ENCODE data around the gene CRACR2A.

CRACR2A gene

GRCh38 chr12:3661028-3661427 lies 91.9 kb downstream of the CRACR2A start:
- no peak overlapping the region for H3K4me3 ChIP-seq (replicated peaks; ENCODE audit: insufficient read depth, low read length)
- DNase-seq (ENCODE audit: low read depth in 1 of 2, low spot score in 1 of 2) = no peak
- TF ChIP-seq REST (IDR thresholded peaks at IDR 0.05; ENCODE audit: insufficient replicate concordance, low read depth) (no peak), GABPA (IDR thresholded peaks at IDR 0.05; ENCODE audit: low read depth) (no peak), POLR2AphosphoS5 (IDR thresholded peaks at IDR 0.05; ENCODE audit: low read depth) (no peak), CTCF (IDR thresholded peaks at IDR 0.05; ENCODE audit: insufficient read depth, low read length) (no peak), SPI1 (IDR thresholded peaks at IDR 0.05; ENCODE audit: borderline replicate concordance, low read depth) (no peak)
- H3K27me3 ChIP-seq (ENCODE audit: insufficient read depth, poor library complexity, severe bottlenecking) = no peaks in the 10 kb centered on the region
- H3K27ac ChIP-seq (replicated peaks) = no peak overlapping the region

- H3K27ac ChIP-seq (replicated peaks) = no peak overlapping the region
- H3K4me3 ChIP-seq (replicated peaks; ENCODE audit: insufficient read depth, low read length) = no peak overlapping the region
- TF ChIP-seq REST (IDR thresholded peaks at IDR 0.05; ENCODE audit: insufficient replicate concordance, low read depth) (no peak), CTCF (IDR thresholded peaks at IDR 0.05; ENCODE audit: insufficient read depth, low read length) (peak; percentile 35)
- DNase-seq (ENCODE audit: low read depth in 1 of 2, low spot score in 1 of 2) = peak; percentile 10 to 21
- H3K27me3 ChIP-seq (ENCODE audit: insufficient read depth, poor library complexity, severe bottlenecking) = no peaks in the 10 kb centered on the region
These were observed 94.4 kb downstream of the CRACR2A start for GRCh38 chr12:3658327-3659163.

- DNase-seq (ENCODE audit: low read depth in 1 of 2, low spot score in 1 of 2) = no peak
- TF ChIP-seq SPI1 (IDR thresholded peaks at IDR 0.05; ENCODE audit: borderline replicate concordance, low read depth) (no peak), POLR2AphosphoS5 (IDR thresholded peaks at IDR 0.05; ENCODE audit: low read depth) (no peak), GABPA (IDR thresholded peaks at IDR 0.05; ENCODE audit: low read depth) (no peak), CTCF (IDR thresholded peaks at IDR 0.05; ENCODE audit: insufficient read depth, low read length) (no peak), REST (IDR thresholded peaks at IDR 0.05; ENCODE audit: insufficient replicate concordance, low read depth) (no peak)
- no peak overlapping the region for H3K27ac ChIP-seq (replicated peaks)
- no peak overlapping the region for H3K4me3 ChIP-seq (replicated peaks; ENCODE audit: insufficient read depth, low read length)
- no peaks in the 10 kb centered on the region for H3K27me3 ChIP-seq (ENCODE audit: insufficient read depth, poor library complexity, severe bottlenecking)
These were observed 95.8 kb downstream of the CRACR2A start for GRCh38 chr12:3656946-3657622.
